Endothelial cell of umbilical vein (primary cell): ENCODE measurements around the gene ZBTB40. TPM values are rescaled to one million over a fixed set of nuclear protein-coding genes. Genes with fewer than 3 reads are reported as not detected.

Experiments
- BruUV-seq: library from RNA; stranded (reverse); fragments of 400-500 nt; replicated peaks from 2 replicates; lab custom pipeline; 2021; lab: Mats Ljungman, UMichigan
- CTCF ChIA-PET: fragments of 300-600, 350-600 bp; sonication (Branson Sonifier 250); formaldehyde crosslinking; loops from one replicate; lab custom pipeline; 2021; ENCODE audit warnings: antibody characterized with exemption, inconsistent platforms; lab: Charles Lee
- POLR2A ChIA-PET: fragments of 300-600, 350-600 bp; sonication (Branson Sonifier 250); formaldehyde crosslinking; loops from one replicate; lab custom pipeline; 2021; ENCODE audit warnings: antibody characterized with exemption, inconsistent platforms; lab: Charles Lee
- DNase-seq: peaks from one replicate; pipeline ENCODE4 v3.0.0-alpha.2; 2011; ENCODE audit warnings: low read depth, low spot score
- FAIRE-seq: peaks from 2 replicates; lab custom pipeline; 2011; peaks lifted over from hg19 to GRCh38; lab: Jason Lieb, UNC
- H2AFZ ChIP-seq: 2 replicates; pipeline ENCODE4 v1.6.0; 2012; ENCODE audit warnings: low read depth, low read length, control low read depth, inconsistent platforms
- H3K27ac ChIP-seq: 2 replicates; pipeline ENCODE4 v1.5.1; 2011; ENCODE audit warnings: low read depth, mild to moderate bottlenecking, control low read depth, low read length, moderate library complexity; ENCODE audit not compliant: insufficient read depth
- H3K27me3 ChIP-seq, 2 experiments: 2 replicates each; pipeline versions ENCODE4 v1.6.0 to v1.6.1; 2011; ENCODE audit warnings: low read length in 2 of 2, mixed read lengths in 1 of 2; ENCODE audit not compliant: control insufficient read depth in 2 of 2, insufficient read depth in 2 of 2
- H3K36me3 ChIP-seq, 2 experiments: 2 replicates in 1 of 2; 3 replicates in 1 of 2; pipeline ENCODE4 v1.5.1; 2011; ENCODE audit warnings: low read length in 2 of 2, mild to moderate bottlenecking in 1 of 2, moderate library complexity in 1 of 2; ENCODE audit not compliant: control insufficient read depth in 2 of 2, insufficient read depth in 2 of 2; ENCODE audit errors: extremely low read depth in 1 of 2
- H3K4me1 ChIP-seq: 3 replicates; pipeline ENCODE4 v1.5.1; 2011; ENCODE audit warnings: mild to moderate bottlenecking, low read length; ENCODE audit not compliant: control insufficient read depth, insufficient read depth; ENCODE audit errors: extremely low read depth
- H3K4me2 ChIP-seq: 2 replicates; pipeline ENCODE4 v1.6.1; 2011; ENCODE audit warnings: low read length, control low read depth, mixed read lengths; ENCODE audit not compliant: insufficient read depth
- H3K4me3 ChIP-seq, 3 experiments: fragments of 200-600 bp in 1 of 3; sonication (generic), shearing (Covaris generic) in 1 of 3; replicated peaks in 1 of 3; 2 replicates each; pipeline ENCODE4 v1.5.1; 2011 to 2016; ENCODE audit warnings: control low read depth in 3 of 3, low read length in 3 of 3, mild to moderate bottlenecking in 2 of 3, inconsistent platforms in 1 of 3, low read depth in 1 of 3, moderate library complexity in 1 of 3; ENCODE audit not compliant: insufficient read depth in 1 of 3
- H3K79me2 ChIP-seq: 2 replicates; pipeline ENCODE4 v1.6.0; 2012; ENCODE audit warnings: low read length, inconsistent platforms; ENCODE audit not compliant: control insufficient read depth, insufficient read depth
- H3K9ac ChIP-seq: replicated peaks from 2 replicates; pipeline ENCODE3; 2011; ENCODE audit warnings: low read length, control low read depth; ENCODE audit not compliant: insufficient read depth; ENCODE audit errors: extremely low read depth
- H3K9me1 ChIP-seq: replicated peaks from 3 replicates; pipeline ENCODE4 v1.6.0; 2011; ENCODE audit warnings: mild to moderate bottlenecking, low read length; ENCODE audit not compliant: control insufficient read depth, insufficient read depth; ENCODE audit errors: extremely low read depth
- H3K9me3 ChIP-seq: replicated peaks from 2 replicates; pipeline ENCODE4 v1.5.1; 2012; ENCODE audit warnings: low read length, inconsistent platforms; ENCODE audit not compliant: control insufficient read depth, insufficient read depth
- H4K20me1 ChIP-seq: replicated peaks from 2 replicates; pipeline ENCODE3; 2011; ENCODE audit warnings: mild to moderate bottlenecking, low read length; ENCODE audit not compliant: control insufficient read depth, insufficient read depth; ENCODE audit errors: extremely low read depth
- EZH2 ChIP-seq: IDR thresholded peaks from 2 replicates; pipeline ENCODE4 v1.6.1; 2012; ENCODE audit warnings: borderline replicate concordance, low read depth, mild to moderate bottlenecking, moderate library complexity, low read length, inconsistent platforms; ENCODE audit not compliant: severe bottlenecking
- FOS ChIP-seq: IDR thresholded peaks from 2 replicates; pipeline ENCODE4 v1.6.1; 2011; ENCODE audit warnings: mild to moderate bottlenecking, low read length, moderate library complexity, borderline replicate concordance; ENCODE audit not compliant: insufficient read depth
- GATA2 ChIP-seq: IDR thresholded peaks from 2 replicates; pipeline ENCODE4 v1.7.0; 2011; ENCODE audit warnings: low read depth, mild to moderate bottlenecking, moderate library complexity, mixed read lengths, low read length; ENCODE audit not compliant: insufficient read length, insufficient read depth
- JUN ChIP-seq: IDR thresholded peaks from 2 replicates; pipeline ENCODE4 v1.6.1; 2011; ENCODE audit warnings: borderline replicate concordance, low read depth; ENCODE audit not compliant: insufficient read length, insufficient read depth
- MYC ChIP-seq: IDR thresholded peaks from one replicate; pipeline ENCODE4 v1.6.1; 2011; ENCODE audit warnings: mild to moderate bottlenecking, low read depth, low read length
- POLR2A ChIP-seq: IDR thresholded peaks from 2 replicates; pipeline ENCODE4 v1.6.1; 2012; ENCODE audit warnings: low read depth, mild to moderate bottlenecking, control low read depth, low read length
- POLR2AphosphoS5 ChIP-seq: IDR thresholded peaks from 2 replicates; pipeline ENCODE4 v1.6.1; 2012; ENCODE audit warnings: low read depth, mild to moderate bottlenecking, control low read depth, low read length, moderate library complexity; ENCODE audit not compliant: insufficient read depth
- dilution Hi-C: fragments of 300-500 bp; cut with MboI; formaldehyde crosslinking; loops from one replicate; pipeline ENCODE4 v1.15.0; 2019; ENCODE audit warnings: low sequenced_read_pairs; ENCODE audit not compliant: extremely low pct_ligation_motif_present
- intact Hi-C: fragments of 100-400 bp; cut with micrococcal nuclease; formaldehyde crosslinking; loops from one replicate; pipeline ENCODE4 v1.10.0; 2022
- polyA plus RNA-seq, 4 experiments: library from polyadenylated mRNA; depleted of rRNA in 3 of 4; stranded (reverse) in 3 of 4; unstranded in 1 of 4; fragments of >200 nt; gene quantifications; 2 replicates each; pipeline versions ENCODE4 v1.2.1 to v1.2.3, GENCODE V29; 2011 to 2012; ENCODE audit warnings: missing spikeins in 1 of 4
- total RNA-seq: library from RNA; stranded (reverse); gene quantifications from 2 replicates; pipeline ENCODE4 v1.2.3, GENCODE V29; 2021
- TF ChIP-seq, protein P1 (sequence below), 2 donors: IDR thresholded peaks; 1 replicate in 1 of 2; 2 replicates in 1 of 2; pipeline ENCODE4 v1.5.1; 2011; ENCODE audit warnings: low read length in 2 of 2, mild to moderate bottlenecking in 2 of 2, moderate library complexity in 2 of 2, control low read depth in 1 of 2, inconsistent platforms in 1 of 2, low read depth in 1 of 2; ENCODE audit not compliant: insufficient read depth in 1 of 2; ENCODE audit errors: extremely low read depth in 1 of 2
- TF ChIP-seq, protein P2 (sequence below): IDR thresholded peaks from 2 replicates; pipeline ENCODE4 v1.6.1; 2011; ENCODE audit not compliant: insufficient read depth, insufficient read length

The ZBTB40 gene
- total and polyA plus RNA-seq, 2 donors (not counting 3 experiments of a cell fraction or from before 2014, with no cell fraction given): 12.3 to 21.3 TPM

DNA sequence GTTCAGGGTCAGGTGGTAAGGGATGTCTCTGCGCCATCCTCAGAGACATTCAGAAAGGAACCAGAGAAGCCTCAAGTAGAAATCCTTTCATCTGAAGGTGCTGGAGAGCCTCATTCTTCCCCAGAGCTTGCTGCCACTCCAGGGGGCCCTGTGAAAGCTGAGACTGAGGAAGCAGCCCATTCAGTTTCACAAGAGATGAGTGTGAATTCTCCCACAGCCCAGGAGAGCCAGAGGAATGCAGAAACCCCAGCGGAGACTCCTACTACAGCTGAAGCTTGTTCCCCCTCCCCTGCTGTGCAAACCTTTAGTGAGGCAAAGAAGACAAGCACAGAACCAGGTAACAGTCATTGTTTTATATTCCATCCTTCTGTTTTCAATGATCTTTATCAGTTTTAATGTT, 38.7 kb downstream of the ZBTB40 start:
- BruUV-seq: no TSS peak
- H3K4me1 ChIP-seq: peaks cover 14% of the 10 kb centered on the region
- no peak overlapping the region for H3K9ac ChIP-seq
- no peak overlapping the region for H3K4me3 ChIP-seq
- intact Hi-C loops (no loop called here), dilution Hi-C loops (no loop called here)
- no peaks in the 10 kb centered on the region for H3K9me3 ChIP-seq
- no peaks in the 10 kb centered on the region for H3K27me3 ChIP-seq
- ChIA-PET POLR2A (no interaction called here), CTCF (interaction anchor here (0.8 kb wide), 1 partner anchor 16 kb away, joined by 3 read pairs; no protein-coding TSS in a partner anchor)
- DNase-seq (no peak), FAIRE-seq (no peak)
- peaks cover 6% of the 10 kb centered on the region for H3K79me2 ChIP-seq
- H3K27ac ChIP-seq: no peak overlapping the region
- H3K4me2 ChIP-seq: no peak overlapping the region
- H3K36me3 ChIP-seq: peaks cover 2 to 3% of the 10 kb centered on the region in 2 experiments
- TF ChIP-seq JUN: no peak
- TF ChIP-seq POLR2A: no peak
- no peak for TF ChIP-seq EZH2
- TF ChIP-seq GATA2: no peak
- TF ChIP-seq, protein P1, sequence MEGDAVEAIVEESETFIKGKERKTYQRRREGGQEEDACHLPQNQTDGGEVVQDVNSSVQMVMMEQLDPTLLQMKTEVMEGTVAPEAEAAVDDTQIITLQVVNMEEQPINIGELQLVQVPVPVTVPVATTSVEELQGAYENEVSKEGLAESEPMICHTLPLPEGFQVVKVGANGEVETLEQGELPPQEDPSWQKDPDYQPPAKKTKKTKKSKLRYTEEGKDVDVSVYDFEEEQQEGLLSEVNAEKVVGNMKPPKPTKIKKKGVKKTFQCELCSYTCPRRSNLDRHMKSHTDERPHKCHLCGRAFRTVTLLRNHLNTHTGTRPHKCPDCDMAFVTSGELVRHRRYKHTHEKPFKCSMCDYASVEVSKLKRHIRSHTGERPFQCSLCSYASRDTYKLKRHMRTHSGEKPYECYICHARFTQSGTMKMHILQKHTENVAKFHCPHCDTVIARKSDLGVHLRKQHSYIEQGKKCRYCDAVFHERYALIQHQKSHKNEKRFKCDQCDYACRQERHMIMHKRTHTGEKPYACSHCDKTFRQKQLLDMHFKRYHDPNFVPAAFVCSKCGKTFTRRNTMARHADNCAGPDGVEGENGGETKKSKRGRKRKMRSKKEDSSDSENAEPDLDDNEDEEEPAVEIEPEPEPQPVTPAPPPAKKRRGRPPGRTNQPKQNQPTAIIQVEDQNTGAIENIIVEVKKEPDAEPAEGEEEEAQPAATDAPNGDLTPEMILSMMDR (IDR thresholded peaks at IDR 0.05; ENCODE audit: extremely low read depth in 1 of 2, insufficient read depth in 1 of 2, low read depth in 1 of 2, low read length in 2 of 2): no peak
- TF ChIP-seq MYC: no peak
- TF ChIP-seq FOS: no peak
- TF ChIP-seq, protein P2, sequence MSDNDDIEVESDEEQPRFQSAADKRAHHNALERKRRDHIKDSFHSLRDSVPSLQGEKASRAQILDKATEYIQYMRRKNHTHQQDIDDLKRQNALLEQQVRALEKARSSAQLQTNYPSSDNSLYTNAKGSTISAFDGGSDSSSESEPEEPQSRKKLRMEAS: no peak
- TF ChIP-seq POLR2AphosphoS5: no peak
- peaks cover 3% of the 10 kb centered on the region for H4K20me1 ChIP-seq
- H2AFZ ChIP-seq: no peak overlapping the region
- H3K9me1 ChIP-seq: no peaks in the 10 kb centered on the region
